Measurements from ENCODE around the gene PPDPF.
"Not testable (repeated sequence)": the region's sequence is repeated elsewhere in the genome, so short reads cannot be mapped to it uniquely, and the experiment has no call there.

The PPDPF gene

GRCh38 chr20:63553251-63553932 lies 32.8 kb downstream of the PPDPF start:
- DNase-seq, result peak; percentile 79 to 97 (median 94)

- DNase-seq, result peak; percentile 46 to 82 (median 80)
Observed at GRCh38 chr20:63553933-63554290, 33.3 kb downstream of the PPDPF start, which contains the start of gene FNDC11. Gene FNDC11 (plus strand): TSS chr20:63554159. CDS start chr20:63555664, 1,505 bp downstream.

- DNase-seq, result peak in 2 of 3 experiments; percentile 12 to 47
Observed at GRCh38 chr20:63554361-63555278, 34.1 kb downstream of the PPDPF start.

- DNase-seq, result peak in 2 of 3 experiments; percentile 8 to 15
Observed at GRCh38 chr20:63555661-63556381, 35.3 kb downstream of the PPDPF start.

GRCh38 chr20:63556873-63557478 lies 36.4 kb downstream of the PPDPF start:
- peak in 1 of 3 experiments; percentile 40 for DNase-seq

- no peak for DNase-seq
Observed at GRCh38 chr20:63557481-63557891, 36.9 kb downstream of the PPDPF start.

GRCh38 chr20:63558804-63559484 lies 38.4 kb downstream of the PPDPF start:
- no peak for DNase-seq

- not testable (repeated sequence) for DNase-seq
Observed at GRCh38 chr20:63559485-63560332, 39.1 kb downstream of the PPDPF start.

GRCh38 chr20:63560333-63560805 lies 39.8 kb downstream of the PPDPF start:
- no peak for DNase-seq

- no peak for DNase-seq
Observed at GRCh38 chr20:63560856-63561609, 40.5 kb downstream of the PPDPF start.

- no peak for DNase-seq
Observed at GRCh38 chr20:63561624-63562396, 41.2 kb downstream of the PPDPF start.

GRCh38 chr20:63562461-63563224 lies 42.1 kb downstream of the PPDPF start:
- peak in 1 of 3 experiments; percentile 68 for DNase-seq

- DNase-seq, result peak in 1 of 3 experiments; percentile 54
Observed at GRCh38 chr20:63563225-63563935, 42.8 kb downstream of the PPDPF start.

GRCh38 chr20:63564036-63564810 lies 43.7 kb downstream of the PPDPF start:
- no peak for DNase-seq

GRCh38 chr20:63565021-63565698 lies 44.6 kb downstream of the PPDPF start:
- DNase-seq, result no peak

GRCh38 chr20:63565699-63566335 lies 45.3 kb downstream of the PPDPF start:
- no peak for DNase-seq

All from NCI-H1417 (cell line).